K562 (cell line): ENCODE results near the gene DGCR2. TPM values are rescaled to one million over a fixed set of nuclear protein-coding genes. Genes with fewer than 3 reads are reported as not detected.

Experiments
- ATF4 ChIP-seq: fragments of 450-650 bp; formaldehyde crosslinking; IDR thresholded peaks from 2 replicates; pipeline ENCODE4 v1.4.0; 2022; ENCODE audit warnings: mild to moderate bottlenecking, moderate library complexity
- E2F3 ChIP-seq: fragments of 250-450 bp; sonication (Bioruptor Pico); IDR thresholded peaks from 2 replicates; pipeline ENCODE4 v1.4.0; 2020; ENCODE audit warnings: mild to moderate bottlenecking
- HBP1 ChIP-seq: fragments of 450-650 bp; formaldehyde crosslinking; IDR thresholded peaks from 2 replicates; pipeline ENCODE4 v1.4.0; 2022; ENCODE audit warnings: missing genetic modification characterization
- HSF4 ChIP-seq: fragments of 250-450 bp; sonication (Bioruptor Pico); IDR thresholded peaks from 2 replicates; pipeline ENCODE4 v2.1.2; 2022; ENCODE audit warnings: mild to moderate bottlenecking, moderate library complexity, borderline replicate concordance
- MAFF ChIP-seq: IDR thresholded peaks from 2 replicates; pipeline ENCODE4 v1.6.1; 2012; ENCODE audit warnings: low read length, improper control_type of control experiment
- MTF1 ChIP-seq: fragments of 250-450 bp; sonication (Bioruptor Pico); IDR thresholded peaks from 2 replicates; pipeline ENCODE4 v1.9.0; 2021; ENCODE audit warnings: moderate library complexity, mild to moderate bottlenecking, inconsistent platforms, borderline replicate concordance
- MXD1 ChIP-seq: fragments of 250-450 bp; sonication (Bioruptor Pico); IDR thresholded peaks from 2 replicates; pipeline ENCODE4 v1.8.0; 2021; ENCODE audit warnings: borderline replicate concordance, mild to moderate bottlenecking, moderate library complexity; ENCODE audit not compliant: poor library complexity, severe bottlenecking
- NR2C1 ChIP-seq, 2 experiments: fragments of 450-650 bp; IDR thresholded peaks; 2 replicates each; pipeline ENCODE4 v1.6.1; 2017; ENCODE audit warnings: mild to moderate bottlenecking in 2 of 2, antibody characterized with exemption in 1 of 2, inconsistent platforms in 1 of 2, missing compliant biosample characterization in 1 of 2, missing genetic modification characterization in 1 of 2
- OTX1 ChIP-seq: fragments of 450-650 bp; formaldehyde crosslinking; IDR thresholded peaks from 2 replicates; pipeline ENCODE4 v1.4.0; 2022; ENCODE audit warnings: mild to moderate bottlenecking
- TBL1XR1 ChIP-seq, 2 experiments: IDR thresholded peaks; 2 replicates each; pipeline ENCODE4 v1.6.1; 2012; ENCODE audit warnings: improper control_type of control experiment in 2 of 2, low read length in 2 of 2, mild to moderate bottlenecking in 1 of 2
- WHSC1 ChIP-seq: IDR thresholded peaks from one replicate; pipeline ENCODE4 v1.6.1; 2012; ENCODE audit warnings: low read length, control low read depth, inconsistent platforms
- ZNF174 ChIP-seq: fragments of 250-450 bp; sonication (Bioruptor Pico); IDR thresholded peaks from 2 replicates; pipeline ENCODE4 v1.4.0; 2020; ENCODE audit warnings: mild to moderate bottlenecking
- ZNF197 ChIP-seq: fragments of 200-800 bp; sonication (Bioruptor generic); IDR thresholded peaks from 2 replicates; pipeline ENCODE4 v1.6.1; 2016; ENCODE audit warnings: low read depth, missing genetic modification characterization, missing compliant biosample characterization
- ZNF311 ChIP-seq: fragments of 250-450 bp; sonication (Bioruptor Pico); IDR thresholded peaks from 2 replicates; pipeline ENCODE4 v1.4.0; 2020; ENCODE audit warnings: mild to moderate bottlenecking, moderate library complexity
- ZNF436 ChIP-seq: fragments of 250-450, 450-650 bp; sonication (Bioruptor Pico); formaldehyde crosslinking; IDR thresholded peaks from 2 replicates; pipeline ENCODE4 v1.7.0; 2020; ENCODE audit warnings: mild to moderate bottlenecking
- ZSCAN32 ChIP-seq: fragments of 450-650 bp; formaldehyde crosslinking; IDR thresholded peaks from 2 replicates; pipeline ENCODE4 v1.4.0; 2020; ENCODE audit warnings: mild to moderate bottlenecking, moderate library complexity
- polyA plus RNA-seq, 8 experiments: library from polyadenylated mRNA; depleted of rRNA in 4 of 8; stranded (reverse) in 5 of 8; unstranded in 3 of 8; fragments of >200 nt; fragmentation: Nextera tagmentation in 2 of 8; fragmentation: Illumina TruSeq in 1 of 8; extraction: Ambion mirVana in 2 of 8; extraction: Trizol in 1 of 8; gene quantifications; 2 replicates each; pipeline versions ENCODE4 v1.2.1 to v1.2.3, GENCODE V29; 2011 to 2014; ENCODE audit warnings: inconsistent platforms in 1 of 8, missing spikeins in 1 of 8
- total RNA-seq, 7 experiments: library from RNA; depleted of rRNA in 6 of 7; stranded (reverse); fragments of >200 nt in 6 of 7; fragmentation: Illumina TruSeq in 2 of 7; extraction: Trizol in 2 of 7; gene quantifications; 2 replicates each; pipeline versions ENCODE4 v1.2.1 to v1.2.3, GENCODE V29; 2011 to 2021; ENCODE audit warnings: low replicate concordance in 1 of 7
- TF ChIP-seq, protein P1 (sequence below), 2 experiments: fragments of 250-450 bp in 1 of 2; fragments of 450-650 bp in 1 of 2; sonication (Bioruptor Pico) in 1 of 2; IDR thresholded peaks; 2 replicates each; pipeline versions ENCODE4 v1.6.1 to v1.8.0; 2016 to 2021; ENCODE audit warnings: mild to moderate bottlenecking in 2 of 2, moderate library complexity in 2 of 2, missing compliant biosample characterization in 1 of 2, missing genetic modification characterization in 1 of 2
- TF ChIP-seq, protein P2 (sequence below), 2 experiments: IDR thresholded peaks; 2 replicates each; pipeline ENCODE4 v1.6.1; 2012; ENCODE audit warnings: improper control_type of control experiment in 2 of 2, low read depth in 2 of 2, low read length in 2 of 2, borderline replicate concordance in 1 of 2
- TF ChIP-seq, protein P3 (sequence below): fragments of 450-650 bp; formaldehyde crosslinking; IDR thresholded peaks from 2 replicates; pipeline ENCODE4 v1.4.0; 2022; ENCODE audit warnings: missing genetic modification characterization

Gene DGCR2
- total and polyA plus RNA-seq, 9 of the 15 experiments (the other 6 are each of a cell fraction or from before 2014, with no cell fraction given) = 0.69 to 101 (median 56.4) TPM

- TF ChIP-seq, protein P1, sequence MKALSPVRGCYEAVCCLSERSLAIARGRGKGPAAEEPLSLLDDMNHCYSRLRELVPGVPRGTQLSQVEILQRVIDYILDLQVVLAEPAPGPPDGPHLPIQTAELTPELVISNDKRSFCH (CRISPR knock-in tag; IDR thresholded peaks at IDR 0.05) = no peak
- TF ChIP-seq, protein P1 (tag; IDR thresholded peaks at IDR 0.05) = no peak
- no peak for TF ChIP-seq E2F3
- no peak for TF ChIP-seq MXD1
- no peak for TF ChIP-seq ZNF197
- no peak for TF ChIP-seq ZSCAN32 (CRISPR knock-in tag)
- TF ChIP-seq MTF1 (CRISPR knock-in tag) = 0 out of 2 replicates have a peak, but pooled peaks have one; percentile 4
- no peak for TF ChIP-seq MAFF
- TF ChIP-seq, protein P2, sequence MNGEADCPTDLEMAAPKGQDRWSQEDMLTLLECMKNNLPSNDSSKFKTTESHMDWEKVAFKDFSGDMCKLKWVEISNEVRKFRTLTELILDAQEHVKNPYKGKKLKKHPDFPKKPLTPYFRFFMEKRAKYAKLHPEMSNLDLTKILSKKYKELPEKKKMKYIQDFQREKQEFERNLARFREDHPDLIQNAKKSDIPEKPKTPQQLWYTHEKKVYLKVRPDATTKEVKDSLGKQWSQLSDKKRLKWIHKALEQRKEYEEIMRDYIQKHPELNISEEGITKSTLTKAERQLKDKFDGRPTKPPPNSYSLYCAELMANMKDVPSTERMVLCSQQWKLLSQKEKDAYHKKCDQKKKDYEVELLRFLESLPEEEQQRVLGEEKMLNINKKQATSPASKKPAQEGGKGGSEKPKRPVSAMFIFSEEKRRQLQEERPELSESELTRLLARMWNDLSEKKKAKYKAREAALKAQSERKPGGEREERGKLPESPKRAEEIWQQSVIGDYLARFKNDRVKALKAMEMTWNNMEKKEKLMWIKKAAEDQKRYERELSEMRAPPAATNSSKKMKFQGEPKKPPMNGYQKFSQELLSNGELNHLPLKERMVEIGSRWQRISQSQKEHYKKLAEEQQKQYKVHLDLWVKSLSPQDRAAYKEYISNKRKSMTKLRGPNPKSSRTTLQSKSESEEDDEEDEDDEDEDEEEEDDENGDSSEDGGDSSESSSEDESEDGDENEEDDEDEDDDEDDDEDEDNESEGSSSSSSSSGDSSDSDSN (IDR thresholded peaks at IDR 0.05; ENCODE audit: borderline replicate concordance in 1 of 2, low read depth in 2 of 2, low read length in 2 of 2) = 0 out of 4 replicates have a peak, but pooled peaks of 1 of the 2 experiments have one; percentile 51
- no peak for TF ChIP-seq TBL1XR1 (IDR thresholded peaks at IDR 0.05; ENCODE audit: low read length in 2 of 2)
- TF ChIP-seq HSF4 (CRISPR knock-in tag) = no peak
- 0 out of 2 replicates have a peak, but pooled peaks have one; percentile 57 for TF ChIP-seq OTX1 (CRISPR knock-in tag)
- no peak for TF ChIP-seq WHSC1
- TF ChIP-seq HBP1 (CRISPR knock-in tag) = 0 out of 2 replicates have a peak, but pooled peaks have one; percentile 58
- TF ChIP-seq ZNF436 (CRISPR knock-in tag) = peak; percentile 17; the same call in 1 of the 2 replicates
- TF ChIP-seq NR2C1 (IDR thresholded peaks at IDR 0.05) = no peak
- no peak for TF ChIP-seq NR2C1 (tag; IDR thresholded peaks at IDR 0.05)
- TF ChIP-seq, protein P3, sequence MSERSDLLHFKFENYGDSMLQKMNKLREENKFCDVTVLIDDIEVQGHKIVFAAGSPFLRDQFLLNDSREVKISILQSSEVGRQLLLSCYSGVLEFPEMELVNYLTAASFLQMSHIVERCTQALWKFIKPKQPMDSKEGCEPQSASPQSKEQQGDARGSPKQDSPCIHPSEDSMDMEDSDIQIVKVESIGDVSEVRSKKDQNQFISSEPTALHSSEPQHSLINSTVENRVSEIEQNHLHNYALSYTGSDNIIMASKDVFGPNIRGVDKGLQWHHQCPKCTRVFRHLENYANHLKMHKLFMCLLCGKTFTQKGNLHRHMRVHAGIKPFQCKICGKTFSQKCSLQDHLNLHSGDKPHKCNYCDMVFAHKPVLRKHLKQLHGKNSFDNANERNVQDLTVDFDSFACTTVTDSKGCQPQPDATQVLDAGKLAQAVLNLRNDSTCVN = peak; percentile 60; the same call in 1 of the 2 replicates
- 0 out of 2 replicates have a peak, but pooled peaks have one; percentile 36 for TF ChIP-seq ZNF311
- no peak for TF ChIP-seq ATF4 (CRISPR knock-in tag)
- no peak for TF ChIP-seq ZNF174 (CRISPR knock-in tag)
Measured at GRCh38 chr22:19106886-19107729, 15.1 kb downstream of the DGCR2 start (continued).
